CD8-positive, alpha-beta memory T cell (primary cell): ENCODE results near the gene TMEM11. TPM values are rescaled to one million over a fixed set of nuclear protein-coding genes. Genes with fewer than 3 reads are reported as not detected.
"Not testable (repeated sequence)": the region's sequence is repeated elsewhere in the genome, so short reads cannot be mapped to it uniquely, and the experiment has no call there.

Source experiments
- CTCF ChIA-PET: fragments of 350-600 bp; sonication (Branson Sonifier 250); formaldehyde crosslinking; loops from one replicate; lab custom pipeline; 2021; ENCODE audit warnings: antibody characterized with exemption; lab: Charles Lee
- POLR2A ChIA-PET: fragments of 350-600 bp; sonication (Branson Sonifier 250); formaldehyde crosslinking; loops from one replicate; lab custom pipeline; 2021; ENCODE audit warnings: antibody characterized with exemption; lab: Charles Lee
- DNase-seq, 5 donors: peaks; one replicate each; pipeline versions ENCODE4 v3.0.0 to v3.0.0-alpha.2; 2020 to 2022; ENCODE audit warnings: mixed read lengths in 1 of 5
- H3K27ac ChIP-seq: one replicate; pipeline ENCODE4 v1.7.0; 2013; ENCODE audit warnings: low read depth, mild to moderate bottlenecking, low read length, moderate library complexity
- H3K27me3 ChIP-seq: 2 replicates; pipeline ENCODE4 v1.7.0; 2013; ENCODE audit warnings: low read length, mild to moderate bottlenecking; ENCODE audit not compliant: insufficient read depth, poor library complexity, severe bottlenecking
- H3K36me3 ChIP-seq: 2 replicates; pipeline ENCODE4 v1.7.0; 2013; ENCODE audit warnings: mild to moderate bottlenecking, low read length, moderate library complexity; ENCODE audit not compliant: insufficient read depth
- H3K4me1 ChIP-seq: 2 replicates; pipeline ENCODE4 v1.7.0; 2013; ENCODE audit warnings: mild to moderate bottlenecking, low read length, moderate library complexity; ENCODE audit not compliant: insufficient read depth
- H3K4me3 ChIP-seq: 2 replicates; pipeline ENCODE4 v1.7.0; 2013; ENCODE audit warnings: mild to moderate bottlenecking, low read length
- H3K9me3 ChIP-seq: 2 replicates; pipeline ENCODE4 v1.7.0; 2013; ENCODE audit warnings: mild to moderate bottlenecking, low read length
- H3K27ac Mint-ChIP-seq, 8 donors: one replicate each; pipeline ENCODE4 v1.8.0; 2020 to 2021; ENCODE audit warnings: mixed read lengths in 8 of 8, mild to moderate bottlenecking in 6 of 8, inconsistent platforms in 3 of 8, moderate library complexity in 3 of 8
- H3K27me3 Mint-ChIP-seq, 2 donors: one replicate each; pipeline ENCODE4 v1.8.0; 2020 to 2021; ENCODE audit warnings: mixed read lengths in 2 of 2, mild to moderate bottlenecking in 1 of 2, moderate library complexity in 1 of 2
- H3K36me3 Mint-ChIP-seq, 3 donors: one replicate each; pipeline ENCODE4 v1.8.0; 2020 to 2021; ENCODE audit warnings: mixed read lengths in 3 of 3, inconsistent platforms in 1 of 3, mild to moderate bottlenecking in 1 of 3
- H3K4me1 Mint-ChIP-seq, 3 donors: one replicate each; pipeline ENCODE4 v1.8.0; 2020 to 2021; ENCODE audit warnings: mixed read lengths in 3 of 3, inconsistent platforms in 1 of 3, mild to moderate bottlenecking in 1 of 3
- H3K4me3 Mint-ChIP-seq, 7 donors: one replicate each; pipeline ENCODE4 v1.8.0; 2020 to 2021; ENCODE audit warnings: mixed read lengths in 7 of 7, mild to moderate bottlenecking in 6 of 7, moderate library complexity in 4 of 7, inconsistent platforms in 2 of 7
- H3K9me3 Mint-ChIP-seq, 5 donors: one replicate each; pipeline ENCODE4 v1.8.0; 2020 to 2022; ENCODE audit warnings: mixed read lengths in 5 of 5, mild to moderate bottlenecking in 3 of 5, moderate library complexity in 2 of 5, inconsistent platforms in 1 of 5
- polyA plus RNA-seq: library from polyadenylated mRNA; unstranded; fragments of 300-500 nt; fragmentation: Illumina TruSeq; gene quantifications from one replicate; pipeline ENCODE4 v1.2.3, GENCODE V29; 2021
- total RNA-seq, 2 experiments: library from RNA; stranded (reverse); gene quantifications; one replicate each; pipeline ENCODE4 v1.2.3, GENCODE V29; 2021

Gene TMEM11
- total and polyA plus RNA-seq, 3 experiments from 2014 or later, result 26.1 to 37.4 (median 29.8) TPM

- H3K27me3 Mint-ChIP-seq, result no peaks in the 10 kb centered on the region
- no peak overlapping the region for H3K27ac ChIP-seq
- H3K4me1 ChIP-seq, result no peaks in the 10 kb centered on the region
- H3K9me3 Mint-ChIP-seq, result no peaks in the 10 kb centered on the region
- H3K4me3 Mint-ChIP-seq, result no peak overlapping the region
- peaks cover 18 to 38% (median 36%) of the 10 kb centered on the region in 3 donors for H3K4me1 Mint-ChIP-seq
- DNase-seq, result no peak
- peaks cover 0 to 56% (median 15%) of the 10 kb centered on the region in 3 donors for H3K36me3 Mint-ChIP-seq
- ChIA-PET CTCF (interaction anchor here (1.7 kb wide), 1 partner anchor 80 kb away, joined by 3 read pairs; no protein-coding TSS in a partner anchor), POLR2A (no interaction called here)
- peak overlapping the region in 3 of 8 donors; percentile 21 to 68 (median 33) for H3K27ac Mint-ChIP-seq
- no peak overlapping the region for H3K4me3 ChIP-seq
- peaks cover 11% of the 10 kb centered on the region for H3K36me3 ChIP-seq
- H3K27me3 ChIP-seq, result no peaks in the 10 kb centered on the region
- H3K9me3 ChIP-seq, result no peaks in the 10 kb centered on the region
Observed at GRCh38 chr17:21198411-21198810, 15.6 kb downstream of the TMEM11 start.

GRCh38 chr17:21196126-21196525 is 17.8 kb downstream of the TMEM11 start:
- POLR2A ChIA-PET, result no interaction called here

GRCh38 chr17:21194703-21195102 is 19.3 kb downstream of the TMEM11 start:
- no peak overlapping the region for H3K27ac ChIP-seq
- ChIA-PET CTCF (interaction anchor here (1.7 kb wide), 1 partner anchor 25 kb away, joined by 3 read pairs; no protein-coding TSS in a partner anchor), POLR2A (interaction anchor here (0.9 kb wide), 1 partner anchor 20 kb away, joined by 3 read pairs; no protein-coding TSS in a partner anchor)

More at GRCh38 chr17:21196126-21196525, 17.8 kb downstream of the TMEM11 start:
- no peak overlapping the region for H3K4me3 Mint-ChIP-seq
- peaks cover 0 to 56% (median 15%) of the 10 kb centered on the region in 3 donors for H3K36me3 Mint-ChIP-seq
- no peaks in the 10 kb centered on the region for H3K27me3 ChIP-seq
- H3K27ac Mint-ChIP-seq, result no peak overlapping the region
- no peak for DNase-seq
- no peaks in the 10 kb centered on the region for H3K27me3 Mint-ChIP-seq
- no peaks in the 10 kb centered on the region for H3K9me3 Mint-ChIP-seq
- H3K4me1 Mint-ChIP-seq, result peaks cover 14 to 30% (median 20%) of the 10 kb centered on the region in 3 donors
- H3K36me3 ChIP-seq, result peaks cover 11% of the 10 kb centered on the region
- no peak overlapping the region for H3K27ac ChIP-seq
- no peaks in the 10 kb centered on the region for H3K4me1 ChIP-seq
- no peak overlapping the region for H3K4me3 ChIP-seq
- no peaks in the 10 kb centered on the region for H3K9me3 ChIP-seq
- CTCF ChIA-PET, result no interaction called here

GRCh38 chr17:21194226-21194625 is 19.7 kb downstream of the TMEM11 start:
- DNase-seq, result no peak

More at GRCh38 chr17:21194703-21195102, 19.3 kb downstream of the TMEM11 start:
- Histone ChIP-seq H3K9me3 (no peaks in the 10 kb centered on the region), H3K4me1 (no peaks in the 10 kb centered on the region), H3K36me3 (peaks cover 11% of the 10 kb centered on the region), H3K27me3 (no peaks in the 10 kb centered on the region), H3K4me3 (no peak overlapping the region)
- no peak overlapping the region for H3K4me3 Mint-ChIP-seq
- no peak for DNase-seq
- no peaks in the 10 kb centered on the region for H3K9me3 Mint-ChIP-seq
- H3K36me3 Mint-ChIP-seq, result peaks cover 0 to 56% (median 19%) of the 10 kb centered on the region in 3 donors
- peak overlapping the region in 1 of 8 donors; percentile 71 for H3K27ac Mint-ChIP-seq
- H3K4me1 Mint-ChIP-seq, result peaks cover 5 to 19% (median 7%) of the 10 kb centered on the region in 3 donors
- H3K27me3 Mint-ChIP-seq, result no peaks in the 10 kb centered on the region

GRCh38 chr17:21193031-21193430 is 20.9 kb downstream of the TMEM11 start:
- POLR2A ChIA-PET, result interaction anchor here (1.1 kb wide), 1 partner anchor 9 kb away, joined by 4 read pairs; no protein-coding TSS in a partner anchor
- Mint-ChIP-seq H3K4me3 (no peak overlapping the region), H3K36me3 (peaks cover 0 to 56% (median 13%) of the 10 kb centered on the region in 3 donors), H3K4me1 (peaks cover 0 to 12% (median 2%) of the 10 kb centered on the region in 3 donors), H3K27me3 (no peaks in the 10 kb centered on the region), H3K9me3 (no peaks in the 10 kb centered on the region), H3K27ac (peak overlapping the region in 2 of 8 donors; percentile 17 to 62)
- Histone ChIP-seq H3K36me3 (peaks cover 11% of the 10 kb centered on the region), H3K4me1 (no peaks in the 10 kb centered on the region), H3K9me3 (no peaks in the 10 kb centered on the region), H3K27me3 (no peaks in the 10 kb centered on the region), H3K4me3 (no peak overlapping the region), H3K27ac (no peak overlapping the region)
- no peak for DNase-seq
- CTCF ChIA-PET, result interaction anchor here (1.7 kb wide), 1 partner anchor 23 kb away, joined by 3 read pairs; no protein-coding TSS in a partner anchor

More at GRCh38 chr17:21194226-21194625, 19.7 kb downstream of the TMEM11 start:
- H3K27ac Mint-ChIP-seq, result peak overlapping the region in 2 of 8 donors; percentile 71 to 91
- H3K4me1 ChIP-seq, result no peaks in the 10 kb centered on the region
- H3K36me3 Mint-ChIP-seq, result peaks cover 0 to 56% (median 19%) of the 10 kb centered on the region in 3 donors
- H3K4me3 Mint-ChIP-seq, result no peak overlapping the region
- H3K27me3 ChIP-seq, result no peaks in the 10 kb centered on the region
- peaks cover 11% of the 10 kb centered on the region for H3K36me3 ChIP-seq
- no peaks in the 10 kb centered on the region for H3K9me3 ChIP-seq
- CTCF ChIA-PET, result interaction anchor here (1.7 kb wide), 1 partner anchor 24 kb away, joined by 3 read pairs; no protein-coding TSS in a partner anchor
- H3K4me1 Mint-ChIP-seq, result peaks cover under 1 to 16% (median 5%) of the 10 kb centered on the region in 3 donors
- POLR2A ChIA-PET, result interaction anchor here (0.9 kb wide), 1 partner anchor 21 kb away, joined by 3 read pairs; no protein-coding TSS in a partner anchor
- H3K27ac ChIP-seq, result no peak overlapping the region
- no peaks in the 10 kb centered on the region for H3K9me3 Mint-ChIP-seq
- H3K27me3 Mint-ChIP-seq, result no peaks in the 10 kb centered on the region
- H3K4me3 ChIP-seq, result no peak overlapping the region

GRCh38 chr17:21192414-21192813 is 21.5 kb downstream of the TMEM11 start:
- H3K36me3 ChIP-seq, H3K4me3 Mint-ChIP-seq, H3K9me3 Mint-ChIP-seq, H3K4me1 ChIP-seq, H3K27me3 Mint-ChIP-seq, H3K9me3 ChIP-seq, DNase-seq, H3K27me3 ChIP-seq, POLR2A ChIA-PET, CTCF ChIA-PET, H3K27ac ChIP-seq, H3K4me3 ChIP-seq: not testable (repeated sequence)
- peaks cover 0 to 49% (median 9%) of the 10 kb centered on the region in 3 donors for H3K36me3 Mint-ChIP-seq
- peaks cover 0 to 11% (median 2%) of the 10 kb centered on the region in 3 donors for H3K4me1 Mint-ChIP-seq
- H3K27ac Mint-ChIP-seq, result peak overlapping the region in 4 of 8 donors; percentile 17 to 86 (median 51)

GRCh38 chr17:21191698-21192097 is 22.3 kb downstream of the TMEM11 start:
- Mint-ChIP-seq H3K27me3 (no peaks in the 10 kb centered on the region), H3K4me3 (no peak overlapping the region), H3K27ac (peak overlapping the region in 2 of 8 donors; percentile 51 to 64), H3K9me3 (no peaks in the 10 kb centered on the region), H3K36me3 (peaks cover 0 to 44% (median 4%) of the 10 kb centered on the region in 3 donors), H3K4me1 (peaks cover 0 to 11% (median 2%) of the 10 kb centered on the region in 3 donors)
- Histone ChIP-seq H3K9me3 (no peaks in the 10 kb centered on the region), H3K27ac (no peak overlapping the region), H3K27me3 (no peaks in the 10 kb centered on the region), H3K36me3 (no peaks in the 10 kb centered on the region), H3K4me3 (no peak overlapping the region), H3K4me1 (no peaks in the 10 kb centered on the region)
- DNase-seq, result no peak
- ChIA-PET CTCF (no interaction called here), POLR2A (no interaction called here)

GRCh38 chr17:21190078-21190477 is 23.9 kb downstream of the TMEM11 start:
- Histone ChIP-seq H3K27me3 (no peaks in the 10 kb centered on the region), H3K4me3 (no peak overlapping the region), H3K36me3 (no peaks in the 10 kb centered on the region), H3K27ac (no peak overlapping the region), H3K4me1 (no peaks in the 10 kb centered on the region), H3K9me3 (no peaks in the 10 kb centered on the region)
- POLR2A ChIA-PET, result no interaction called here
- Mint-ChIP-seq H3K27ac (no peak overlapping the region), H3K9me3 (no peaks in the 10 kb centered on the region), H3K4me1 (peaks cover 0 to 11% (median 2%) of the 10 kb centered on the region in 3 donors), H3K4me3 (no peak overlapping the region), H3K36me3 (peaks cover under 1 to 50% (median 9%) of the 10 kb centered on the region in 3 donors), H3K27me3 (no peaks in the 10 kb centered on the region)
- no peak for DNase-seq
- CTCF ChIA-PET, result no interaction called here
